Lower leg skin (tissue), 3 donors: ENCODE data around the gene CFAP221.

Experiments used
- POLR2A ChIP-seq, 2 donors: fragments of 450-650 bp; IDR thresholded peaks; one replicate each; pipeline ENCODE4 v1.6.1; 2016 to 2017; ENCODE audit warnings: antibody characterized with exemption in 2 of 2, mild to moderate bottlenecking in 1 of 2, moderate library complexity in 1 of 2
- TF ChIP-seq, protein P1 (sequence below), 3 donors: fragments of 450-650 bp; IDR thresholded peaks; one replicate each; pipeline ENCODE4 v1.5.1; 2016; ENCODE audit warnings: antibody characterized with exemption in 3 of 3, mild to moderate bottlenecking in 3 of 3, moderate library complexity in 2 of 3

DNA sequence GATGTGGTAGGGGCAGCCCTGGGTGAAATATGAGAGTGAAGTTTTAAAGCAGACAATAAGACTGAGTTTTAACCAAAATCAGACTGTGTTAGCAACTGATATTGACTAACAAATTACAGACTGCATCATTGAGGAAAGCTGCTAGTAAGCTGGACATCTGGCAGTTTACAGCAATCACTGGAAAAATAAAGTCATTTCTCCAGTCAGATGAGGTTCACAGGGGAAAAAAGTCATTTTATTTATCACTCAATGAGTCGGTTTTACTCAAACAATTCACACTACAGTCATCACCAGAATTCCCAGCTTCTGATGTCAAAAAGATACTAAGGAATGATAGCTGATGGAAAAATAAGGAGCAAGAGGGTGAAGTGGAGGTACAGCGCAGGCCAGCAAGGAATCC lies 124.3 kb downstream of the CFAP221 start:
- TF ChIP-seq POLR2A (IDR thresholded peaks at IDR 0.05), result no peak
- TF ChIP-seq, protein P1, sequence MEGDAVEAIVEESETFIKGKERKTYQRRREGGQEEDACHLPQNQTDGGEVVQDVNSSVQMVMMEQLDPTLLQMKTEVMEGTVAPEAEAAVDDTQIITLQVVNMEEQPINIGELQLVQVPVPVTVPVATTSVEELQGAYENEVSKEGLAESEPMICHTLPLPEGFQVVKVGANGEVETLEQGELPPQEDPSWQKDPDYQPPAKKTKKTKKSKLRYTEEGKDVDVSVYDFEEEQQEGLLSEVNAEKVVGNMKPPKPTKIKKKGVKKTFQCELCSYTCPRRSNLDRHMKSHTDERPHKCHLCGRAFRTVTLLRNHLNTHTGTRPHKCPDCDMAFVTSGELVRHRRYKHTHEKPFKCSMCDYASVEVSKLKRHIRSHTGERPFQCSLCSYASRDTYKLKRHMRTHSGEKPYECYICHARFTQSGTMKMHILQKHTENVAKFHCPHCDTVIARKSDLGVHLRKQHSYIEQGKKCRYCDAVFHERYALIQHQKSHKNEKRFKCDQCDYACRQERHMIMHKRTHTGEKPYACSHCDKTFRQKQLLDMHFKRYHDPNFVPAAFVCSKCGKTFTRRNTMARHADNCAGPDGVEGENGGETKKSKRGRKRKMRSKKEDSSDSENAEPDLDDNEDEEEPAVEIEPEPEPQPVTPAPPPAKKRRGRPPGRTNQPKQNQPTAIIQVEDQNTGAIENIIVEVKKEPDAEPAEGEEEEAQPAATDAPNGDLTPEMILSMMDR (IDR thresholded peaks at IDR 0.05), result no peak
